HG02870 (cell line): ENCODE measurements around the gene EHD4.

Experiments used
- ATAC-seq: cut with Tn5 transposase; IDR thresholded peaks from one replicate; pipeline ENCODE4 v1.9.1; 2021; ENCODE audit warnings: mild to moderate bottlenecking, moderate library complexity; ENCODE audit not compliant: unreplicated experiment

The EHD4 gene

DNA sequence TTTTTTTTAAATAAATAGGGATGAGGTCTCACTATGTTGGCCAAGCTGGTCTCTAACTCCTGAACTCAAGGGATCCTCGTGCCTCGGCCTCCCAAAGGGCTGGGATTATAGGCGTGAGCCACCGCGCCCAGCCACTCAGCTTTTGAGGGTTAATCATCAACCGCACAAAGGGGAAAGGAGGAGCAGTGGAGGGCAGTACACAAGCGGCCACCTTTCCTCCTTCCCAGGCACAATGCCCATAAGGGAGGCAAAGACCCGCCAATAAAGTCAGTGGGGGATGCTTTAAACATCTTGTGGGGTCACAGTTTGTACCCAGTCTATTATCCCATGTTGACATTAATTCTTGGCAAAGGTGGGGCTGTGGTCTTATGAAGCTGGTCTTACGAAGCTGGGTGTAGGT is 32.4 kb downstream of the EHD4 start:
- no peak for ATAC-seq

DNA sequence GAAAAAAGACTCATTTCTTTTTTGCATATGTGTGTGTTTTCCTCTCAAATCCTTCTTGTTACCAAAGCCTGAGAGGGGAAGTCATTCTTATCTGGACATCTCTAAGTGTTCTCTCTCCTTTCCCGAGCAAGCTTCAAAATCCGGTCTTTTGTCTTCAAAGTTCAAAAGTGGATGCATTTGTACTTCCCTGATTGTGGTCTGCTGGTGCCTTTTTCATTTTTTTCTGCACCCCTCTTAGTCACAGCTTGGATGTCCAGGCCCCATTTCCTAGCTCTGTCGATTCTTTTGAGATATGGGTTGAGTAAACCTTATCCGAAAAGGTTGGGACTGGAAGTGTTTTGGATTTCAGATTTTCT is 34.8 kb downstream of the EHD4 start:
- ATAC-seq: no peak

DNA sequence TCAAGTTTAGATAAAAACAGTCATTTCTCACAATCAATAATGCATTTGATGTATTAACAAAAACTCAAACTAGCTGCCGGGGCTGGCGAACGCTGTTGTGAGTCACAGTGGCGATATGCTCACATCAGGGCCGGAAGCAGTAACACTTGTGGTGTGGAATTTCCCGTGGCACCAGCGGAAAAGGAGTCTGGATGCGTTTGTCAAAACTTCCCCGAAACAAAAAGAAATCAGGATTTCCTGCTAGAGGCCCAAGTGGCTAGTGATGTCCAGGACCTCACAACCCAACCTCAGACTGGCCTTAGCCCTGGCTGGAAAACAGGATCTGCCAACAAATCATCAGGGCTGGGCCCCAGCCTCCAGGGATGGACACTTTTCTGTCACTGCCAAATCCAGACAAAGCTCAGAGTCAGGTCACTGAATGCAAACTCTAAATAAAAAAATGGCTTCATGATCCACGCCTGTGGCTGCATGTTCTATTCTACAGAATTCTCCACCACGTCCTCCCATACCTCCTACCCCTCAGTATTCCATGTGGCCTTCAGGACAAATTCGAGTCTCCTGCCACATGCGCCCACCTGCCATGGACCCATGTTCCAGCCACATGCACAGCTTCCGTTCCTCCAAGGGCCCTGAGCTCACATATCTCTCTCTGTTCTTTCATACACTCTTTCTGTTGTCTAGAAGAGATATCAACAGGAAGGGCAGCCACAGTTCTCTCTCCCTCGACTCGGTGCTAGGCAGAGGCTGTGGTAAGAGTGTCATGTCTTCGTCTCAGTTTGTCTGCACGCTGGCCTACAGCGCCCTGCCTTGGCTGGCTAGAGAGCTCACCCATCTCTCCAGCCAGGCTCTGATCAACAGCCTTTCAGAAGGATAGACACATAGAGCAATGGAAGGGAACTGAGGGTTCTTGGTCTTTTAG is 35.4 kb downstream of the EHD4 start:
- ATAC-seq: peak; percentile 43

DNA sequence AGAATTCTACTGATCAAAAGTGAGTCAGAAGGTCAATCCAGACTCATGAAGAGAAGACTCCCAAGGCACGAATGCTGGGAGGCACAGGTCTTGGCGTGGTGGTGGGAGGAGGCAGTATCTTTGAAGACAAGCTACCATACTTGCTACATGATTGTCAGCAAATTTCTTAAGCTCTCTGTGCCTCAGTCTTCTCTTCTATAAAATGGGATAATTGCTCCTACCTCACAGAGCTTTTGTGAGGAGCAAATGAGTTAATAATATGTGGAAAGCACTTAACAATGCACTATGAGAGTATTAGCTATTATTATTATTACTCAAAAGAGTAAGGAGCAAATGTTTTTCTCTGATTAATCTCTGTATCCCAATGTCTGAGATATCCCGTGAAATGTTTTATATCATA is 36.2 kb downstream of the EHD4 start:
- ATAC-seq: no peak

GRCh38 chr15:41935566-41936020 is 36.8 kb downstream of the EHD4 start:
- no peak for ATAC-seq

GRCh38 chr15:41934843-41935242 is 37.5 kb downstream of the EHD4 start:
- no peak for ATAC-seq

GRCh38 chr15:41933771-41934170 is 38.6 kb downstream of the EHD4 start:
- no peak for ATAC-seq

GRCh38 chr15:41933326-41933725 is 39.0 kb downstream of the EHD4 start:
- no peak for ATAC-seq

DNA sequence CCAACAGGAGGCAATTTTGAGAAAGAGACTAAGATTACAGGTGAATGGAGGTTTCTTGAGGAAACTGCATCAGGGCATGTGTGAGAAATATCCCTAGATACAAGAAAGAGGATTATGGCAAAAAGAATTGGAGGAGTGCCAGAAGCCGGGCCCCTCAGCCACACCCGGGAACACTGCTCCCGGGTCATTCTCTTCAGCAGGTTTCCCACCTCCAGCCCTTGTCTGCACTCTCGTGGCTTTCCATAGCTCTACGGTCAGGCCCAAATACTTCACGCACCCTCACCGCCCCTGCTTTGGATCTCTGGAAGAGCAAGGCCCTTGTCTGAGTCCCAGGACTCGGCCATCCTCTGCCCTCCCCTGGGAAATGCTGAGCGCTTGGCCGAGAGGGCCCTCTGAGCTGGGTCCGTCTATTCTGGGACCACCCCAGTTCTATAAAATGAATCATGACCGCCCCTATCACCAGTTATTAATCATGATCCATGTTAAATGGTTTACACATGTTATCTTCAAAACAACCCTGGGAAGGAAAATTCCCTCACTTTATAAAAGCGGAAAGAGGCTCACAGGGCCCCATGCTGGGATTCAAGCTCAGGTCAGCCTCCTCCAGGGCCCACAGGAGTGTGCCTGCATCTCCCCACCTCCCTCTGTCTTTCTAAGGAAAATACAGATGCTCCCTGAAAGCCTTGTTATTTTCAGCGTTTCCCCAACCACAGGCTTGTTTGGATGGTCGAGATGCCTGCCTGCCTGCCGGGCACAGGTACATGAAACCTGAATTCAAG is 39.7 kb downstream of the EHD4 start:
- ATAC-seq: no peak

DNA sequence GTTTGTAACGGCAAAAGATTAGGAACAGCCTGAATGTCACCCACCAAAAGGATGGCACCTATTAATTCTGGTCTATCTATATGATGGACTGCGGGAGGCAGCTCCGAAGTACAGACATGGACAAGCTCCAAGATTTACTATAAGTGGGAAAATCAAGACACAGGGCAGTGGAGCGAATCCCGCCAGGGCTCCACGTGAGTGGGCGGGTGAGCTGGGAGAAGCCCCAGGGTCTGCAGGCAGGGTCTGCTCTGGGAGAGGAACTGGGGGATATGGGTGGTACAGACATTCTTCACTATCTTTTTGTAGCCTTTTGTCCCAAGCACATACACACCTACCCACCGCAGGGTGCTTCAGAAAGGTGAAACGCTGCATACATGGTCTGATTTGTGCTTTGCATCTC is 40.3 kb downstream of the EHD4 start:
- ATAC-seq: no peak

GRCh38 chr15:41930867-41931222 is 41.5 kb downstream of the EHD4 start:
- ATAC-seq: no peak

DNA sequence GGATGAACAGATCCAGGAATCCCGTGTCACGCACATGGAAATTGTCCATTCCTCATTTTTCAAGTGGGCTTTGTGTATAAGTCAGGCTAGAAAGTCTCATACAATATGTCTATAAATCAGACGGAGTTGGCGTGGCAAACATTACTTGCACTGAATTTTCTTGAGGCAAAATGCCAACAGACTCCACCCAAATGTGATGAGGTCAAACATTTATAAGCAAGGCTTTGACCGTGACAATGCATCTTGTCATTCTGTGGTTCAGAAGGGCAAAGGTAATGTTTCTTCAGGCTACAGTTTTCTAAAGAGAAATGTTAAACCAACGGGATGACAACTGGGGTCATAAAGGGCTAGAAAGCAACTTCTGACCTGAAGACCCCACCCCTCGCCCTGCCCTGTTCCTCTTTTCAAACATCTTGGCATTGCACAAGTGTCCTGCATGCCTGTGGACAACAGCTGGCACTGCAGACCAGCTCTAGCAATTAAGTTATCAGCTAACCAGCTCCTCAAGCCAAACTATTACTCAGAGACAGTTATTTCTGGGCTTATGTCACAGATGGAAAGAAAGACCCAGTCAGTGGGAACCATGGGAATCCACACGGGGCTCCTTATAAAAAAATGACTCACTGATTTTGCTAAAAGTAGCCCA is 42.0 kb downstream of the EHD4 start:
- no peak for ATAC-seq

DNA sequence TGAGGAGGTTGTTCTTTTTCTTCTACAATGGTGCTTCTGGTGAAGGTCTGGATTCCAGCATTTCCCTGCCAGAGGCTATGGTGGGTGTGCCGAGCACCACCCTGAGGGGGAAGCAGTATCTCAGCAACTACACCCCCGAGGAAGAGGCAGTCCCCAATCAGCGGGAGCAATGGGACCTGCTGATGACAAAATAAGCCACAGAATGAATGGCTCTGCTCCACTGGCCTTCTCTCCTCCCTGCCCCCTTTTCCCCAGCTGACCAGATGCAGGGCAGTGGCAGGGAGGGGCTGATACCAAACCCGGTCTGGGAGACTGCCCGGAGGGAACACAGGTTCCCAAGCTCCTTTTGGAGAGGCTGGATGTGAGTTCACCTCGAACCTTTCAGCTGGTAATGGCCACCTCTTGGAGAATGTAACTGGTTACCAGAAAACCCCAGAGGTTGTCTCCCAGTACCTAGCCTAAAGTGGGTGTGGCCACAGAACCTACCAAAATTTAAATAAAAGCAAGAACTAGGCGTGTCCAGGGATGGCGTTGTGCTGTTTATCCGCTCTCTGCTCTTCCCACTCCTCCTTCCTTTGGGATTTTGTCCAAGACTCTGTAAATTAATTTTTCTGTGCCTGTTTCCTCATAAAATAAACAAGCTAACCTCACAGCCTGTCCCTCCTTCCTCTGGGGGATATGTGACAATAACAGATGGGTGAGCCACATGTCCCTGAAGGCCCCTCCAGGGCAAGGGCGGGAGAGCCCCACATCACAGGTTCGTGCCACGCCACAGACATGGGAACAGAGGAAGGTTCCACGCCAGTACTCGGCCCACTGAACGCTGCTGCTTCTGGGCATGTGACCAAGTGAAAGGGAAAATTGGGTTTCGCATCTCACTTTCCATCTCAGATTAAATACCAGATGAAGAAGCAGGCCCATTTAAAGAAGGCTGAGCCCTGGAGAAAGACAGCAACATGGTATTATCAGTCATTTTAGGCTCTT is 43.4 kb downstream of the EHD4 start:
- ATAC-seq: peak; percentile 80

GRCh38 chr15:41928100-41928499 is 44.3 kb downstream of the EHD4 start:
- ATAC-seq: no peak

DNA sequence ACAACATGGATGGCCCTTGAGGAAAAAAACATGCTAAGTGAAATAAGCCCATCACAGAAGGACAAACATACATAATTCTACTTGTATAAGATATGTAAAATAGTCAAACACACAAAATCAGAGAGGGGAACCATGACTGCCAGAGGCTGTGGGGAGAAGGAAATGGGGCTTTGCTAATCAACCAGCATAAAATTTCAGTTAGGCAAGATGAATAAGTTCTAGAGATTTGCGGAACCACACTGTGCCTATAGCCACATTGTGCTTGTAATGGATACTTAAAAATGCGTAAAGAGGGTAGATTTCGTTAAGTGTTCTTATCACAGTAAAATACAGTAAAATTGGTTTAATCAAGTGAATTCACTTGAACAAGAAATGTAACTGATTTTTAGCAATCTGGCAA is 44.8 kb downstream of the EHD4 start:
- no peak for ATAC-seq

- no peak for ATAC-seq
Observed at GRCh38 chr15:41926185-41927056, 45.9 kb downstream of the EHD4 start.

DNA sequence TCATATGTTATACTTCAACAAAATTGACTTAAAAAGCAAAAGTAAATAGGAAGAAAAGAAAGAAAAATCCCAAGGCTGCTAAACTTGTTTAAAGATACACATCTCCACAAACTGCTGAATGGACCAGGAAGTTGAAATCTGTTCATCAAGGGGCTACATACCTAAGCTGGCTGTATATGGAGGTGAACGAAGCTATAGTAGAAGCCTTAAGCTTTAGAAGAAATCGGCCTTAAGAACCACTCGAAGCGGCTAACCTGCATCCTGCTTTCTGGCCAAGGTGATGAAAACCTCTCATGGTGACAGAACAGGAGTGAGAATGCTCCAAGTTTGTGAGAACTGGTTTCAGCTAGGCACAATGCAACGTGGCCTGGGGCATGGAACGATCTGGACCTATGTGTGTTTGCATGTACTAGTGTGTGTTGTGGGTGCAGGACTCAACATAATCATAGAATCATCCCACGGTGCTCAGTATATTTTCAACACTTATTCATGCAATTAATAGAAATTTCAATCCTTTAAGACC is 47.2 kb downstream of the EHD4 start:
- no peak for ATAC-seq

DNA sequence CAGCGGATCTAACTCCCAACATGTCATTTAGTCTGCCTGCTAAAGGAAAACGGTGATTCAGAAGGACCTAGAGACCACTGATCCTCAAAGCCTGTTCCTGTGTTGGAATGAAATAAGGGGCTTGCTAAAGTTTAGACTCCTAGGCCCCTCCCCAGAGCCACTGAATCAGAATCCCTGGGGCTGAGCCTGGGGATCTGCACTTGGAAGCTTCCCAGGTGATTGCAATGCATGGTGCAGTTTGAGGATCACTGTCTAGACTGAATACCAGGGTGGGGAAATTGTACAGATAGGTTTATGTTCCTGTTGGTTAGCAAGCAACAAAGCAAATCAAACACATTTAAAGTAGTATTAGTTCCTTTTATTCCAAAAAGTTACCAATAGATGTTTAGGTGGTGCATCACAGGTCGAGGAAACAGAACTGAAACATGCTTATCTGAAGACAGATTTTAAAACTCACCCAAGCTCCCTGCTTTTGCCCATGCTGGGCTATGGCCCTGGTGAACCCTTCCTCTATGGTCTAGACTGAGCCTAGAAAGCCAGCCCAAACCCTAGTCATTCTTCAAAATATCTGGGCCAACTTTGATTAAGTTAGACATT is 48.9 kb downstream of the EHD4 start:
- ATAC-seq: no peak

GRCh38 chr15:41922353-41922752 is 50.0 kb downstream of the EHD4 start:
- no peak for ATAC-seq
